Measurements from ENCODE around the gene ABHD17C. TPM values are rescaled to one million over a fixed set of nuclear protein-coding genes. Genes with fewer than 3 reads are reported as not detected.

ABHD17C gene
- total RNA-seq, 1 experiment from 2014 or later, result 11.9 TPM

DNA sequence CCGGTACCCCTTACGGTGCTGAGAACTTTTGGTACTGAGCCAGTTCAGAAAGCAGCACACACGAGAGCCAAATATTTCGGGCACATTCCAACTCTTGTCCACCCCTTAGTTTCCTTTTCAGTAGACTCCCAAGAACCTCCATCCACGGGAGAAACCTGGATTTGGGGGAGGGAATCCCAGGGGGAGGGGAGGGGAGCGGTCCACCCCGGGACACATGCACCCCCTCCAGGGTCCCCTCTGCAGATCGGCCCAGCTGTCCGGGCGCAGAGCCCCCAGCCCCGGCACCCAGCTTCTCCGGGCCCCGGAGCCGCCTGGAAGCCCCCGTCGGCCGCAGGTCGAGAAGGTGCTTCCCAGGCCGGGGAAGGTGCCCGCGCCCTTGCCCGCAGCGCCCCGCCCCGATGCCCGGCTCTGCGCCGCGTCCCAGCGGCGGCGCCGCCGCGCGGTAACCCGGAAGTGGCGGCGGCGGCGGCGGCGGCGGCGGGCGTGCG is 455 bp upstream of the ABHD17C start:
- CTCF ChIA-PET, result interaction anchor here (0.6 to 5.3 kb wide), 8 partner anchors 12 to 127 kb away, joined by 3 to 53 read pairs (median 4); no protein-coding TSS in a partner anchor

DNA sequence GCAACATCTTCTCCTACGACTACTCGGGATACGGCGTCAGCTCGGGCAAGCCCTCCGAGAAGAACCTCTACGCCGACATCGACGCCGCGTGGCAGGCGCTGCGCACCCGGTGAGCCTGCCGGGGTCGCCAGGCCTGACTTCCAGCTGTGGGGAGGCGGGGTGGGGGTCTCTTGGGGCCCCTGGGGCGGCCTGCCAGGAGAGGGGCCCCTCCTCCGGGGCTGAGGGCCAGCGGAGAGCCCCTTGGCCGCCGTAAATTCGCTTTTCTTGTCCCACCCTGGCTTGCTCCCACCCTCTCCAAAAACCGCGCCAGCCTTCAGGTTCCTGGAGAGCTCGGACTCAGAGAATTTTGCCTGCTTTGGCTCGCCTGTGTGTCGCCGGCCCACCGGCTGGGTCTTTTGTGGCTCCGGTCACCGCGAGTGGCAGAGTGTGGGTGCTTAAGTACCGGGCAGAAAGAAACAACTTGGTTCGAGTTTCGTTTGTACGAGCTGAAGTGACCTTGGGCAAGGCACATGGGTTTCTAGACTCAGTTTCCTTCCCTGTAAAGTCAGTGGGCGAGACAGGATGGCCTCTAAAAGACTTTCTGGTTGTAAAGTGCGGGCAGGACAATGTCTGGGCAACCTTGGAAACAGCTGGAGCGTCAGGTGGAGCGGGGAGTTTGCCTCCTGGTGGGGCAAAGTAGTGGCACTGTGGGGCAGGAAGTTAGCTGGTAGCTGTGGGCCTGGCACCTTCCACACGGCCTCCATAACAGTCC is 976 bp downstream of the ABHD17C start:
- Mint-ChIP-seq H3K4me1 (ENCODE audit: insufficient read depth, unreplicated experiment) (peaks cover 39% of the 10 kb centered on the region), H3K4me3 (ENCODE audit: unreplicated experiment) (peak overlapping the region; percentile 92), H3K9me3 (ENCODE audit: unreplicated experiment) (no peaks in the 10 kb centered on the region), H3K27me3 (ENCODE audit: insufficient read depth, unreplicated experiment) (no peaks in the 10 kb centered on the region), H3K36me3 (ENCODE audit: insufficient read depth, unreplicated experiment) (no peaks in the 10 kb centered on the region), H3K27ac (ENCODE audit: low read depth, unreplicated experiment) (peak overlapping the region; percentile 73)
- intact Hi-C loops (cut with micrococcal nuclease), result loop anchor here (1.0 to 5.0 kb wide), 5 partner anchors 34 to 239 kb away; no protein-coding TSS in a partner anchor
- ChIA-PET CTCF (interaction anchor here (0.7 to 5.3 kb wide), 16 partner anchors 10 to 274 kb away, joined by 3 to 53 read pairs (median 6); partner anchors contain the start of gene CEMIP), POLR2A (interaction anchor here (0.6 to 6.0 kb wide), 28 partner anchors 12 to 306 kb away, joined by 3 to 74 read pairs (median 4); partner anchors contain the start of genes CEMIP and MESD)
- DNase-seq (ENCODE audit: unreplicated experiment), result peak; percentile 53
- TF ChIP-seq, protein P1, sequence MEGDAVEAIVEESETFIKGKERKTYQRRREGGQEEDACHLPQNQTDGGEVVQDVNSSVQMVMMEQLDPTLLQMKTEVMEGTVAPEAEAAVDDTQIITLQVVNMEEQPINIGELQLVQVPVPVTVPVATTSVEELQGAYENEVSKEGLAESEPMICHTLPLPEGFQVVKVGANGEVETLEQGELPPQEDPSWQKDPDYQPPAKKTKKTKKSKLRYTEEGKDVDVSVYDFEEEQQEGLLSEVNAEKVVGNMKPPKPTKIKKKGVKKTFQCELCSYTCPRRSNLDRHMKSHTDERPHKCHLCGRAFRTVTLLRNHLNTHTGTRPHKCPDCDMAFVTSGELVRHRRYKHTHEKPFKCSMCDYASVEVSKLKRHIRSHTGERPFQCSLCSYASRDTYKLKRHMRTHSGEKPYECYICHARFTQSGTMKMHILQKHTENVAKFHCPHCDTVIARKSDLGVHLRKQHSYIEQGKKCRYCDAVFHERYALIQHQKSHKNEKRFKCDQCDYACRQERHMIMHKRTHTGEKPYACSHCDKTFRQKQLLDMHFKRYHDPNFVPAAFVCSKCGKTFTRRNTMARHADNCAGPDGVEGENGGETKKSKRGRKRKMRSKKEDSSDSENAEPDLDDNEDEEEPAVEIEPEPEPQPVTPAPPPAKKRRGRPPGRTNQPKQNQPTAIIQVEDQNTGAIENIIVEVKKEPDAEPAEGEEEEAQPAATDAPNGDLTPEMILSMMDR (IDR thresholded peaks at IDR 0.05; ENCODE audit: unreplicated experiment), result peak; percentile 42
- no TSS peak for BruUV-seq (replicated peaks)

More for the DNA sequence above, 455 bp upstream of the ABHD17C start:
- Mint-ChIP-seq H3K27me3 (ENCODE audit: insufficient read depth, unreplicated experiment) (no peaks in the 10 kb centered on the region), H3K27ac (ENCODE audit: low read depth, unreplicated experiment) (no peak overlapping the region), H3K36me3 (ENCODE audit: insufficient read depth, unreplicated experiment) (no peaks in the 10 kb centered on the region), H3K4me1 (ENCODE audit: insufficient read depth, unreplicated experiment) (peaks cover 35% of the 10 kb centered on the region), H3K4me3 (ENCODE audit: unreplicated experiment) (peak overlapping the region; percentile 92), H3K9me3 (ENCODE audit: unreplicated experiment) (no peaks in the 10 kb centered on the region)
- peak; percentile 36 for DNase-seq (ENCODE audit: unreplicated experiment)
- TF ChIP-seq, protein P1 (IDR thresholded peaks at IDR 0.05; ENCODE audit: unreplicated experiment), result no peak
- no TSS peak for BruUV-seq (replicated peaks)
- intact Hi-C loops (cut with micrococcal nuclease), result loop anchor here (5.0 kb wide), 3 partner anchors 32 to 237 kb away; no protein-coding TSS in a partner anchor
- POLR2A ChIA-PET, result interaction anchor here (0.7 to 6.0 kb wide), 24 partner anchors 12 to 428 kb away, joined by 3 to 74 read pairs (median 4); partner anchors contain the start of gene CEMIP

DNA sequence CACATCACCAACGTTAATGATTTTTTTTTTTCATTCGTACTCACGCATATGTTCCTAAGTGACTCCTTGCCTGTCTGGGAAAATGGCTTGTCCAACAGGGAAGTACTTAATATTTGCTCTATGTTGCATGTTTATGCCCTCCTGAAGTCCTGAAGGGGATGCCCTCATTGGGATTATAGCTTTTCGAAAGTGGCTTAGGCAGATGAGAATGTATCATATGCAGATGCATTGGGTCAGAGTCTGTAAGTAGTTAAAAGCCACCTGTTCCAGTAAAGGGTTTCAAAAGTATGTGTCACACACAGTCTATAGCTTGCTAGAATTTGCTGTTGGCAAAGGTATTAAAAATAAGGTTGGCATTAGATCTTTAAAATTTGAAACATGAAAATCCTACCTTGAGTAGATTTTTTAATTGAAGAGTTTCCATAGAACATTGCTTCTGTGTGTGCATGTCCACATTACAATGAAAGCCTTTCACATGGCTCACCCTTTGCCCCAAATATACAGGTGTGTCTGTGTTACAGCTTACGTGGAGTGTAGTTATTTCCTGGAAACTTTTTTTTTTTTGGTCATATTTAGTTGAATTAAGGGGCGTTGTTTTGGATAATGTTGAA is 2.1 kb downstream of the ABHD17C start:
- DNase-seq (ENCODE audit: unreplicated experiment), result peak; percentile 6
- Mint-ChIP-seq H3K4me3 (ENCODE audit: unreplicated experiment) (peak overlapping the region; percentile 92), H3K27ac (ENCODE audit: low read depth, unreplicated experiment) (peak overlapping the region; percentile 73), H3K36me3 (ENCODE audit: insufficient read depth, unreplicated experiment) (no peaks in the 10 kb centered on the region), H3K27me3 (ENCODE audit: insufficient read depth, unreplicated experiment) (no peaks in the 10 kb centered on the region), H3K9me3 (ENCODE audit: unreplicated experiment) (no peaks in the 10 kb centered on the region), H3K4me1 (ENCODE audit: insufficient read depth, unreplicated experiment) (peaks cover 44% of the 10 kb centered on the region)
- CTCF ChIA-PET, result interaction anchor here (0.8 to 5.3 kb wide), 11 partner anchors 9 to 273 kb away, joined by 3 to 53 read pairs (median 7); no protein-coding TSS in a partner anchor
- intact Hi-C loops (cut with micrococcal nuclease), result loop anchor here (5.0 kb wide), 3 partner anchors 35 to 240 kb away; no protein-coding TSS in a partner anchor
- POLR2A ChIA-PET, result interaction anchor here (0.7 to 6.0 kb wide), 15 partner anchors 11 to 273 kb away, joined by 3 to 74 read pairs (median 11); partner anchors contain the start of gene CEMIP
- TF ChIP-seq, protein P1 (IDR thresholded peaks at IDR 0.05; ENCODE audit: unreplicated experiment), result no peak
- TSS peak; percentile 26 for BruUV-seq (replicated peaks)

Data from MCF 10A (cell line).